Uterus (tissue), 4 donors: Measurements from ENCODE around the gene RNASEH1. TPM values are rescaled to one million over a fixed set of nuclear protein-coding genes. Genes with fewer than 3 reads are reported as not detected.

Experiments used
- DNase-seq, 2 donors: peaks; one replicate each; pipeline ENCODE4 v3.0.0-alpha.2; 2019 to 2020
- H3K27ac ChIP-seq, 2 donors: fragments of 200-600 bp; sonication (generic); 1 replicate in 1 of 2; 2 replicates in 1 of 2; pipeline ENCODE4 v1.5.1; 2016 to 2018
- H3K27me3 ChIP-seq, 2 donors: fragments of 200-600 bp; sonication (generic); one replicate each; pipeline ENCODE4 v1.5.1; 2018 to 2019; ENCODE audit warnings: control low read depth in 1 of 2
- H3K36me3 ChIP-seq, 2 donors: fragments of 200-600 bp; sonication (generic); one replicate each; pipeline ENCODE4 v1.5.1; 2019; ENCODE audit warnings: control low read depth in 1 of 2
- H3K4me1 ChIP-seq, 2 donors: fragments of 200-600 bp; sonication (generic); one replicate each; pipeline ENCODE4 v1.5.1; 2018 to 2019; ENCODE audit warnings: control low read depth in 1 of 2
- H3K4me3 ChIP-seq, 2 donors: fragments of 200-600 bp; sonication (generic); 1 replicate in 1 of 2; 2 replicates in 1 of 2; pipeline ENCODE4 v1.5.1; 2018 to 2019; ENCODE audit warnings: mild to moderate bottlenecking in 1 of 2
- H3K9me3 ChIP-seq, 2 donors: fragments of 200-600 bp; sonication (generic); one replicate each; pipeline ENCODE4 v1.5.1; 2019; ENCODE audit warnings: control low read depth in 1 of 2
- CTCF ChIP-seq, 4 experiments: fragments of 200-600 bp in 2 of 4; fragments of 450-650 bp in 2 of 4; sonication (generic) in 2 of 4; IDR thresholded peaks; one replicate each; pipeline ENCODE4 v1.5.1; 2016 to 2019; ENCODE audit warnings: antibody characterized with exemption in 4 of 4, mild to moderate bottlenecking in 2 of 4, moderate library complexity in 1 of 4
- POLR2A ChIP-seq, 2 donors: fragments of 450-650 bp; IDR thresholded peaks; one replicate each; pipeline ENCODE4 v1.6.1; 2016; ENCODE audit warnings: antibody characterized with exemption in 2 of 2, mild to moderate bottlenecking in 1 of 2, moderate library complexity in 1 of 2
- intact Hi-C: fragments of 100-400 bp; cut with DNase I; formaldehyde crosslinking; loops from one replicate; pipeline ENCODE4 v1.15.1; 2023; ENCODE audit warnings: low total_unique reads
- total RNA-seq, 4 donors: library from RNA; depleted of rRNA in 3 of 4; stranded (reverse); fragments of >200 nt in 3 of 4; gene quantifications; one replicate each; pipeline versions ENCODE4 v1.1.0 to v1.2.4, GENCODE V29; 2014 to 2023
- donor health status: DM: yes; HTN: yes; CAD: no.

RNASEH1 gene
- total RNA-seq, 4 donors from 2014 or later, result 4.1 to 28.6 (median 15.2) TPM

DNA sequence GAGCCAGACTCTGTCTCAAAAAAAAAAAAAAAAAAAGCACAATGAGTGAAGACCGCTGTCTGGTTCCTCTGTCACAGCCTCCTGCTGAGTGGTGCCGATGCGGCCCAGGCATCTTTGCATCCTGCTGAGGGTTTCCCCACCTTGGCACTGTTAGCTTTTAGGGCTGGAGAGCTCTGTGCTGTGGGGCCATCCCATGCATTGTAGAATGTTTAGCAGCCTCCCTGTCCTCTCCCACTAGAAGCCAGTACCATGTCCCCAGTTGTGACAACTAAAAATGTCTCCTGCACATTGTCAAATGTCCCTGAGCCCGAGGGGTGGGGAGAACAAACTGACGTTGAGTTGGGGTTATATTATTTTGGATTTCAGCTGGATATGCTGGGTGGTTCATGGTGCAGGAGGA lies 28.9 kb upstream of the RNASEH1 start:
- Histone ChIP-seq H3K36me3 (no peaks in the 10 kb centered on the region), H3K27me3 (no peaks in the 10 kb centered on the region), H3K4me1 (no peaks in the 10 kb centered on the region), H3K27ac (no peak overlapping the region), H3K9me3 (no peaks in the 10 kb centered on the region), H3K4me3 (no peak overlapping the region)
- TF ChIP-seq CTCF (IDR thresholded peaks at IDR 0.05) (no peak), POLR2A (IDR thresholded peaks at IDR 0.05) (no peak)
- DNase-seq, result no peak
- intact Hi-C loops, result no loop called here

GRCh38 chr2:3586220-3586619 lies 28.1 kb upstream of the RNASEH1 start:
- Histone ChIP-seq H3K27ac (peak overlapping the region; percentile 64 to 79), H3K36me3 (no peaks in the 10 kb centered on the region), H3K4me1 (no peaks in the 10 kb centered on the region), H3K4me3 (no peak overlapping the region), H3K27me3 (no peaks in the 10 kb centered on the region), H3K9me3 (no peaks in the 10 kb centered on the region)
- TF ChIP-seq POLR2A (IDR thresholded peaks at IDR 0.05) (no peak), CTCF (IDR thresholded peaks at IDR 0.05) (no peak)
- intact Hi-C loops, result no loop called here
- DNase-seq, result no peak

GRCh38 chr2:3585261-3586109 lies 27.4 kb upstream of the RNASEH1 start:
- Histone ChIP-seq H3K9me3 (no peaks in the 10 kb centered on the region), H3K4me1 (no peaks in the 10 kb centered on the region), H3K27me3 (no peaks in the 10 kb centered on the region), H3K4me3 (no peak overlapping the region), H3K36me3 (no peaks in the 10 kb centered on the region), H3K27ac (peak overlapping the region; percentile 64 to 79)
- TF ChIP-seq CTCF (IDR thresholded peaks at IDR 0.05) (no peak), POLR2A (IDR thresholded peaks at IDR 0.05) (no peak)
- peak; percentile 61 to 69 for DNase-seq
- intact Hi-C loops, result no loop called here

GRCh38 chr2:3584608-3585260 lies 26.6 kb upstream of the RNASEH1 start:
- Histone ChIP-seq H3K27me3 (no peaks in the 10 kb centered on the region), H3K36me3 (no peaks in the 10 kb centered on the region)

More at GRCh38 chr2:3584608-3585260, 26.6 kb upstream of the RNASEH1 start:
- no peaks in the 10 kb centered on the region for H3K4me1 ChIP-seq
- peak overlapping the region; percentile 64 to 79 for H3K27ac ChIP-seq
- H3K9me3 ChIP-seq, result no peaks in the 10 kb centered on the region
- intact Hi-C loops, result no loop called here
- no peak for TF ChIP-seq POLR2A (IDR thresholded peaks at IDR 0.05)
- no peak for TF ChIP-seq CTCF (IDR thresholded peaks at IDR 0.05)
- no peak overlapping the region for H3K4me3 ChIP-seq
- no peak for DNase-seq
